ENCODE data around the gene BLVRB.
"Not testable (repeated sequence)": the region's sequence is repeated elsewhere in the genome, so short reads cannot be mapped to it uniquely, and the experiment has no call there.

The BLVRB gene

GRCh38 chr19:40413291-40413845 is 52.2 kb downstream of the BLVRB start, which contains the start of gene PRX:
Gene PRX (minus strand): TSS chr19:40413378. CDS start chr19:40407932, 5,446 bp downstream.
- in situ Hi-C loops (cut with HindIII; ENCODE audit: low sequenced_read_pairs), result no loop called here
- no peak for DNase-seq (ENCODE audit: low read depth)
- no peak for TF ChIP-seq CTCF (IDR thresholded peaks at IDR 0.05; ENCODE audit: low read depth, low read length, missing control alignments)
- no peak within 1 kb of the TSS for H3K4me3 ChIP-seq (ENCODE audit: low read depth, low read length)

GRCh38 chr19:40412866-40413265 is 52.7 kb downstream of the BLVRB start:
- in situ Hi-C loops (cut with HindIII; ENCODE audit: low sequenced_read_pairs), result no loop called here
- no peak for TF ChIP-seq CTCF (IDR thresholded peaks at IDR 0.05; ENCODE audit: low read depth, low read length, missing control alignments)

GRCh38 chr19:40411958-40412499 is 53.5 kb downstream of the BLVRB start:
- no peak for TF ChIP-seq CTCF (IDR thresholded peaks at IDR 0.05; ENCODE audit: low read depth, low read length, missing control alignments)
- in situ Hi-C loops (cut with HindIII; ENCODE audit: low sequenced_read_pairs), result no loop called here
- no peak overlapping the region for H3K4me3 ChIP-seq (ENCODE audit: low read depth, low read length)
- no peak for DNase-seq (ENCODE audit: low read depth)

More at GRCh38 chr19:40412866-40413265, 52.7 kb downstream of the BLVRB start:
- DNase-seq (ENCODE audit: low read depth), result no peak
- H3K4me3 ChIP-seq (ENCODE audit: low read depth, low read length), result no peak overlapping the region

GRCh38 chr19:40411125-40411842 is 54.3 kb downstream of the BLVRB start:
- in situ Hi-C loops (cut with HindIII; ENCODE audit: low sequenced_read_pairs), result no loop called here
- no peak overlapping the region for H3K4me3 ChIP-seq (ENCODE audit: low read depth, low read length)
- DNase-seq (ENCODE audit: low read depth), result no peak
- no peak for TF ChIP-seq CTCF (IDR thresholded peaks at IDR 0.05; ENCODE audit: low read depth, low read length, missing control alignments)

- no peak for TF ChIP-seq CTCF (IDR thresholded peaks at IDR 0.05; ENCODE audit: low read depth, low read length, missing control alignments)
Observed at GRCh38 chr19:40410030-40410389, 55.5 kb downstream of the BLVRB start.

GRCh38 chr19:40408598-40408925 is 57.0 kb downstream of the BLVRB start:
- DNase-seq (ENCODE audit: low read depth); in situ Hi-C loops (cut with HindIII; ENCODE audit: low sequenced_read_pairs); H3K4me3 ChIP-seq (ENCODE audit: low read depth, low read length): not testable (repeated sequence)

More at GRCh38 chr19:40410030-40410389, 55.5 kb downstream of the BLVRB start:
- in situ Hi-C loops (cut with HindIII; ENCODE audit: low sequenced_read_pairs), result no loop called here
- DNase-seq (ENCODE audit: low read depth), result no peak
- no peak overlapping the region for H3K4me3 ChIP-seq (ENCODE audit: low read depth, low read length)

All from astrocyte of the cerebellum (primary cell).